ENCODE data around the gene SLC27A5. TPM values are rescaled to one million over a fixed set of nuclear protein-coding genes. Genes with fewer than 3 reads are reported as not detected.

The SLC27A5 gene
- total RNA-seq, 1 donor from 2014 or later = 6.8 TPM

GRCh38 chr19:58552655-58553054 is 40.9 kb upstream of the SLC27A5 start:
- Mint-ChIP-seq H3K27me3 (ENCODE audit: low read depth, unreplicated experiment) (no peaks in the 10 kb centered on the region), H3K4me3 (ENCODE audit: unreplicated experiment) (peak overlapping the region; percentile 30), H3K27ac (ENCODE audit: unreplicated experiment) (peak overlapping the region; percentile 87), H3K9me3 (ENCODE audit: unreplicated experiment) (no peaks in the 10 kb centered on the region), H3K36me3 (ENCODE audit: low read depth, unreplicated experiment) (peaks cover 30% of the 10 kb centered on the region), H3K4me1 (ENCODE audit: low read depth, unreplicated experiment) (peaks cover 27% of the 10 kb centered on the region)
- Histone ChIP-seq H2AFZ (ENCODE audit: low read depth, low read length) (no peak overlapping the region), H3K4me2 (ENCODE audit: low read length) (no peak overlapping the region), H4K20me1 (ENCODE audit: insufficient read depth, low read length) (peaks cover 58% of the 10 kb centered on the region), H3K4me3 (ENCODE audit: insufficient read depth, low read depth, low read length) (no peak overlapping the region), H3K27me3 (ENCODE audit: insufficient read depth, low read length) (no peaks in the 10 kb centered on the region), H3K27ac (ENCODE audit: low read depth, low read length) (no peak overlapping the region), H3K79me2 (ENCODE audit: insufficient read depth, low read length) (peaks cover 77% of the 10 kb centered on the region), H3K9ac (ENCODE audit: low read length) (peak overlapping the region; percentile 20), H3K36me3 (ENCODE audit: insufficient read depth, low read length) (peaks cover 53% of the 10 kb centered on the region), H3K4me1 (ENCODE audit: insufficient read depth, low read length) (peaks cover 23% of the 10 kb centered on the region), H3K9me3 (ENCODE audit: insufficient read depth, low read depth, low read length) (no peaks in the 10 kb centered on the region)
- DNase-seq (ENCODE audit: low read depth) = no peak
- TF ChIP-seq, protein P1, sequence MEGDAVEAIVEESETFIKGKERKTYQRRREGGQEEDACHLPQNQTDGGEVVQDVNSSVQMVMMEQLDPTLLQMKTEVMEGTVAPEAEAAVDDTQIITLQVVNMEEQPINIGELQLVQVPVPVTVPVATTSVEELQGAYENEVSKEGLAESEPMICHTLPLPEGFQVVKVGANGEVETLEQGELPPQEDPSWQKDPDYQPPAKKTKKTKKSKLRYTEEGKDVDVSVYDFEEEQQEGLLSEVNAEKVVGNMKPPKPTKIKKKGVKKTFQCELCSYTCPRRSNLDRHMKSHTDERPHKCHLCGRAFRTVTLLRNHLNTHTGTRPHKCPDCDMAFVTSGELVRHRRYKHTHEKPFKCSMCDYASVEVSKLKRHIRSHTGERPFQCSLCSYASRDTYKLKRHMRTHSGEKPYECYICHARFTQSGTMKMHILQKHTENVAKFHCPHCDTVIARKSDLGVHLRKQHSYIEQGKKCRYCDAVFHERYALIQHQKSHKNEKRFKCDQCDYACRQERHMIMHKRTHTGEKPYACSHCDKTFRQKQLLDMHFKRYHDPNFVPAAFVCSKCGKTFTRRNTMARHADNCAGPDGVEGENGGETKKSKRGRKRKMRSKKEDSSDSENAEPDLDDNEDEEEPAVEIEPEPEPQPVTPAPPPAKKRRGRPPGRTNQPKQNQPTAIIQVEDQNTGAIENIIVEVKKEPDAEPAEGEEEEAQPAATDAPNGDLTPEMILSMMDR (IDR thresholded peaks at IDR 0.05; ENCODE audit: insufficient read depth, low read depth, low read length) = no peak
- FAIRE-seq = no peak

GRCh38 chr19:58551577-58552471 is 40.0 kb upstream of the SLC27A5 start:
- H3K36me3 Mint-ChIP-seq (ENCODE audit: low read depth, unreplicated experiment) = peaks cover 35% of the 10 kb centered on the region
- H3K9me3 Mint-ChIP-seq (ENCODE audit: unreplicated experiment) = no peaks in the 10 kb centered on the region
- no peak for FAIRE-seq
- Histone ChIP-seq H4K20me1 (ENCODE audit: insufficient read depth, low read length) (peaks cover 58% of the 10 kb centered on the region), H2AFZ (ENCODE audit: low read depth, low read length) (no peak overlapping the region), H3K4me3 (ENCODE audit: insufficient read depth, low read depth, low read length) (no peak overlapping the region), H3K36me3 (ENCODE audit: insufficient read depth, low read length) (peaks cover 59% of the 10 kb centered on the region), H3K9me3 (ENCODE audit: insufficient read depth, low read depth, low read length) (no peaks in the 10 kb centered on the region), H3K4me2 (ENCODE audit: low read length) (no peak overlapping the region), H3K27me3 (ENCODE audit: insufficient read depth, low read length) (no peaks in the 10 kb centered on the region), H3K79me2 (ENCODE audit: insufficient read depth, low read length) (peaks cover 77% of the 10 kb centered on the region), H3K9ac (ENCODE audit: low read length) (no peak overlapping the region), H3K4me1 (ENCODE audit: insufficient read depth, low read length) (peaks cover 17% of the 10 kb centered on the region), H3K27ac (ENCODE audit: low read depth, low read length) (no peak overlapping the region)
- H3K27me3 Mint-ChIP-seq (ENCODE audit: low read depth, unreplicated experiment) = no peaks in the 10 kb centered on the region
- peak overlapping the region; percentile 9 for H3K4me3 Mint-ChIP-seq (ENCODE audit: unreplicated experiment)
- H3K27ac Mint-ChIP-seq (ENCODE audit: unreplicated experiment) = no peak overlapping the region
- no peak for TF ChIP-seq EZH2 (IDR thresholded peaks at IDR 0.05; ENCODE audit: insufficient read depth, low read length)
- TF ChIP-seq, protein P1 (IDR thresholded peaks at IDR 0.05; ENCODE audit: insufficient read depth, low read depth, low read length) = no peak
- peaks cover 30% of the 10 kb centered on the region for H3K4me1 Mint-ChIP-seq (ENCODE audit: low read depth, unreplicated experiment)
- DNase-seq (ENCODE audit: low read depth) = no peak

DNA sequence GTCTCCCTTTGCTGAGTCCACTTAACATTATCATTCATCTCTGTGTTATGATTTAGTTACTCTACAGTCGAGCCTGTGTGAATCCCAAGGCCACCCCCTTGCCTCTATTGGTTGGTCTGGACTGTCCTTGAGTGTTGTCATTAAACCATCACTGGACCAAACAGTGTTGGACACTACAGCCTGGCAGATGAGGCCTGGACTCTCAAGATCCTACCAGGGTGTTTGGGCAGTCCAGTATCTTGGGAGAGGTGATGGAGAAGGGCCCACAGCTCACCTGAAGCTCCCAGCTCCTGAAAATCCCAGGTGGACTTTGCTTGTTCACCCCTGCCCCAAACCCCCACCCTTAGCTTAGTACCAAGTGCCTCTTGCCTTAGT is 39.3 kb upstream of the SLC27A5 start:
- no peak overlapping the region for H3K27ac Mint-ChIP-seq (ENCODE audit: unreplicated experiment)
- H3K4me3 Mint-ChIP-seq (ENCODE audit: unreplicated experiment) = peak overlapping the region; percentile 66
- peaks cover 30% of the 10 kb centered on the region for H3K4me1 Mint-ChIP-seq (ENCODE audit: low read depth, unreplicated experiment)
- Histone ChIP-seq H2AFZ (ENCODE audit: low read depth, low read length) (no peak overlapping the region), H3K36me3 (ENCODE audit: insufficient read depth, low read length) (peaks cover 55% of the 10 kb centered on the region), H3K27me3 (ENCODE audit: insufficient read depth, low read length) (no peaks in the 10 kb centered on the region), H3K4me1 (ENCODE audit: insufficient read depth, low read length) (peaks cover 21% of the 10 kb centered on the region), H3K4me3 (ENCODE audit: insufficient read depth, low read depth, low read length) (no peak overlapping the region), H3K27ac (ENCODE audit: low read depth, low read length) (no peak overlapping the region), H3K4me2 (ENCODE audit: low read length) (no peak overlapping the region), H3K9me3 (ENCODE audit: insufficient read depth, low read depth, low read length) (no peaks in the 10 kb centered on the region), H3K79me2 (ENCODE audit: insufficient read depth, low read length) (peaks cover 77% of the 10 kb centered on the region), H3K9ac (ENCODE audit: low read length) (no peak overlapping the region), H4K20me1 (ENCODE audit: insufficient read depth, low read length) (peaks cover 64% of the 10 kb centered on the region)
- H3K9me3 Mint-ChIP-seq (ENCODE audit: unreplicated experiment) = no peaks in the 10 kb centered on the region
- TF ChIP-seq EZH2 (IDR thresholded peaks at IDR 0.05; ENCODE audit: insufficient read depth, low read length) = no peak
- TF ChIP-seq, protein P1 (IDR thresholded peaks at IDR 0.05; ENCODE audit: insufficient read depth, low read depth, low read length) = no peak
- FAIRE-seq = no peak
- H3K36me3 Mint-ChIP-seq (ENCODE audit: low read depth, unreplicated experiment) = peaks cover 35% of the 10 kb centered on the region
- DNase-seq (ENCODE audit: low read depth) = no peak
- H3K27me3 Mint-ChIP-seq (ENCODE audit: low read depth, unreplicated experiment) = no peaks in the 10 kb centered on the region

All from astrocyte (in vitro differentiated cells and primary cell).